HG02798 (cell line): Measurements from ENCODE around the gene SEMA5A.
"Not testable (repeated sequence)": the region's sequence is repeated elsewhere in the genome, so short reads cannot be mapped to it uniquely, and the experiment has no call there.

Experiments used
- ATAC-seq: cut with Tn5 transposase; IDR thresholded peaks from one replicate; pipeline ENCODE4 v1.9.1; 2021; ENCODE audit warnings: mild to moderate bottlenecking; ENCODE audit not compliant: unreplicated experiment, poor library complexity

Gene SEMA5A

GRCh38 chr5:9408964-9409363, 136.9 kb downstream of the SEMA5A start:
- no peak for ATAC-seq

DNA sequence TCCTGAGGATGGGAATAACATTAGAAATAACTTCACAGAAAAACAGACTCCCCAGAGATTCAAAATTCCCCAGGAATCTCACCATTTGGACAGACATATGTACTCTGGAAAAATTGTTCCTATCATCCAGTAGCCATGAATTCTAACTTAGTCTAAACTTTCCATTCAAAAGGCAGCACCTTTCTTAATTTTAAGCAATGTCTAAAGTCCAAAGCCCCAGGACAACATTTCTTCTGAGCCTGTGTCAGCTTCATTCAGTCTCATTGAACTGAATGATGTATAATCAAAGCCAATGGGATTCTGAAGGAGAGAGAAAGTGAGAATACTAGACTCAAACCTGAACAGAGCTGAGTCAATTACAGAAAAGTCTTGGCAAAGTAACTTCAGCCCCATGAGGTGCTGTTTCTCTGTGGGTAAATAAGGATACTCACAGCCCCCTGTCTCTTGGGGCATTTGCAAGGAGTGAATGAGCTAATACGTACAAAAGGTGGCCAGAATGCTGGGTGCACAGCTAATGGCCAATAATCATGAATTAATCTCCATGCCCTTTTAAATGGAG, 140.6 kb downstream of the SEMA5A start:
- peak; percentile 69 for ATAC-seq

DNA sequence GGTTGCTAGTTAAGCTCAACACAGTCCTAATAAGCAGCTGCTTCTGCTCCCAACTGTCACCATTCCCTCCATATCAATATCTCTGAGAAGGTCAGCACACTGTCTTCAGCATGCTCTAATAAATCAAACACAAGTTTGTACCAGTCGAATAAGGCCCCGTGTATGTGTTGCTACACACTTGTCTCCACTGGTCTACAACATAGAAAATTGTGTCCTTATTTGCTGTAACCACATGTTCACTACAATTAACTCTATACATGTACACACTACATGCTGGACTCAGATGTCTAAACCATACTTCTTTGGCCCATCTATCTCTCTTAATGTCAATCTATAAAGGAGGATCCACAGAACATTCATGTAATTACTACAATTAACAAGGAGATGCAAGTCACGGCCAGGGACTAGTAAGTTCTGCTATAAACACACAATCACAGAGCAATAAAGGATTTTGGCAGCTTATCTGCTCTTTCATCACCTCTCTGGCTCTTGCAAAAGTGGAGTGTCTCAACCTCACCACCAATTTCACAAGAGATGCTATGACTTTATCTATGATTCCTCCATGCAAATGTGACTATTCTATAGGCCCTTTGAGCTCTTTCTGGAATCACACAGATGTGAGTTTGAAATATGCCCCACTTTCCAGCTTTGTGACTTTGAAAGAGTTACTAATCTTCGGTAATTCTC, 143.9 kb downstream of the SEMA5A start:
- no peak for ATAC-seq

DNA sequence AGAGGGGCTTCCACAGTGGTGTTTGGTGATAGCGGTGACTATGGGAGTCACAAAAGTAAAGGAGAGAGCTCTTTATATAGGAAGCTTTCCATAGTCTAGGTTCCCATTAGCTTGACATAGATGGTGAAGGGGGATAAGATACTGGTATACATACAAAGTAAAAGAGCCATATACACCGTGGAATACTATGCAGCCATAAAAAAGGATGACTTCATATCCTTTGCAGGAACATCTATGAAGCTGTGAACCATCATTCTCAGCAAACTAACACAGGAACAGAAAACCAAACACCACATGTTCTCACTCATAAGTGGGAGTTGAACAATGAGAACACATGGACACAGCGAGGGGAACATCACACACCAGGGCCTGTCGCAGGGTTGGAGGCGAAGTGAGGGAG, 146.1 kb downstream of the SEMA5A start:
- not testable (repeated sequence) for ATAC-seq

- ATAC-seq, result no peak
Observed at GRCh38 chr5:9399094-9399493, 146.8 kb downstream of the SEMA5A start.

GRCh38 chr5:9398227-9398626, 147.6 kb downstream of the SEMA5A start:
- no peak for ATAC-seq

DNA sequence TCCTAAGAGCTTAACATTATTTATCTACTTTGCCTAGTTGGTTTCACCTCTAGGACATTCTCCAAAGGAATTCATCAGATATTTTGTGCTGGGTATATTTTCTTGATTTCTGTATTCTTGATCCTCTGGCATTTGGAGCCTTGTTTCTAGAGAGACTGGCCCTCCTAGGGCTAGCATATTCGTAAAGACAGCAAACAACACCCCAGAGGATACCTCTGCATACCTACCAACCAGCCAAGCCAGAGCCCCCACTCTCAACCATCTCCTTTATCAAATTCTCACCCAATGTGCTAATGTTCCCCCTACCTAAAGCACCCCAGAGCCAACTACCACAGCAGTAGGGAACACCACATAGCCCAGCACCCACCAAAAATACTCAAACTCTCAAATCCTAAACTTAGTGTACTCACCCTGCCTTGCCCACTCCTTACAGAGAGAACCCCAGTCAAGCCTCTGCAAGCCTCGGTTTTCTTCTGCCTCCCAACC, 149.5 kb downstream of the SEMA5A start:
- ATAC-seq, result no peak

DNA sequence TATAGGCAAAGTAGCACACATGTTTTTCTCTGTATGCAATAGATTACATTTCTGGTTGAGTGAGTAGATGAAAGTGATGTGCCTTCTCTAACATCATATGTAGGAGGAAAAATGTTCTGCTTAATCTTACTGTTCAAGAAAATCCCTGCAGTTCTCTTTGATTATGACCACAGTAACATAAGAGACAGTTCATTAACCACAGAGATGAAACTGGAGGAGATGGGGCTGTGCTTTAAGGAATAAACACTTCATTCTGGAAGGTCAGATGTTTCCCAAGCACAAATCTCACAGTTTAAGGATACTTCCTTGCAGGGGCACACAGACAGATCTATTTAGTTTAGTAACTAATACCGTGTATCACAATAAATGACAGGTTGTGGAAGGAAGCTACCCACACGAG, 150.2 kb downstream of the SEMA5A start:
- ATAC-seq, result no peak

GRCh38 chr5:9394221-9394620, 151.7 kb downstream of the SEMA5A start:
- ATAC-seq, result no peak

GRCh38 chr5:9392625-9393024, 153.2 kb downstream of the SEMA5A start:
- no peak for ATAC-seq

DNA sequence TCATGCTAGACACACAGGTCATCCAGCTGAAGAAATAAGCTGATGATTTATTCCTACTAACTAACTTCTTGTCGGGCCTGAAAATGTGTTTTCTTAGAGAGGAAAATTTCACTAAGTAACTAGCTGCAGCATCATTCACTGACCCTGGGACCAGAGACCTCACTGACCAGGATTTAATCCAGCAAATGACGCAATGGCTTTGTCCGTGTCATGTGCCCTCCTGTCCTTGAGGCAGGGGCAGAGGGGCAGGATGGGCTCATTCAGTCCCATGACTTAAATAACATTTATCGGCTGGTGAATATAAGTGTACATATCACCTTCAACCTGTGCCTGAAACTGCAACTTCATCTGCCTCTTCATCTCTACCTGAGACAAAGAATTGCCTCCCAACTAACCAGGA, 154.8 kb downstream of the SEMA5A start:
- ATAC-seq, result no peak

DNA sequence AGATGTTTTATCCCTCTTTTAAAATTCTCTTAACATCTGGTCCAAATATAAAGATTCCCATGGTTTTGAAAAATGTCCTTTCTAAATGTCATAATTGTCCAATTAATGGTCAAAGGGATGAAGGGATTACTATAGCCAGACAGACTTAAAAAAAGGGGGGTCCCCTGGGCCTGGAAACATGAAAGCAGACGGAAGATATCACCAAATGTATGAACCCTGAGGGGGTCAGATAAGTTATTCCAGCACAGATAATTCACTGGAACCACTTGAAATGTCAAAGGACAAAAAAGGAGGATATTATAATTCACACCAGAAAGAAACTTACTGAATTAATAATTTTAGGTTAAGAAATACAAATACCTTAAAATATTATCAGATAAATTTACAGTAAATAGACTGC, 155.8 kb downstream of the SEMA5A start:
- no peak for ATAC-seq

GRCh38 chr5:9388941-9389674, 156.8 kb downstream of the SEMA5A start:
- ATAC-seq, result no peak

- no peak for ATAC-seq
Observed at GRCh38 chr5:9387879-9388278, 158.0 kb downstream of the SEMA5A start.

DNA sequence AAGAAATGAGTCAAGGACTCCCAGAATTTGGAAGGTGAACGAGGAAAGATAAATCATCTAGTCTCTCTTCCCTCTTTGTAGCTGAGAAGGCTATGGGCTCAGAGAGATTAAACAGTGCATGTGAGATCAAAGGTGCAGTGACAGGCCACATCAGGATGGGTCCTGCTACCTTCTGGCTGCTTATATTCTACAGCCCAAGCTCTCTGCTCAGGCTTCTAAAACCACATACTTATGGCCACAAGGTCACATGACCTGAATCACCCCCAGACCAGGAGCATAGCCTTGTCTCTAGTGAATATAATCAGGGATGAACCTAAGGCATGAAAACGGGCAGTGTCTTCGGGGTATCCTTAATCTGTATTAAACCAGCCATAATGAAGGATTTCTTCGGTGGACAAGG, 158.9 kb downstream of the SEMA5A start:
- ATAC-seq, result no peak

DNA sequence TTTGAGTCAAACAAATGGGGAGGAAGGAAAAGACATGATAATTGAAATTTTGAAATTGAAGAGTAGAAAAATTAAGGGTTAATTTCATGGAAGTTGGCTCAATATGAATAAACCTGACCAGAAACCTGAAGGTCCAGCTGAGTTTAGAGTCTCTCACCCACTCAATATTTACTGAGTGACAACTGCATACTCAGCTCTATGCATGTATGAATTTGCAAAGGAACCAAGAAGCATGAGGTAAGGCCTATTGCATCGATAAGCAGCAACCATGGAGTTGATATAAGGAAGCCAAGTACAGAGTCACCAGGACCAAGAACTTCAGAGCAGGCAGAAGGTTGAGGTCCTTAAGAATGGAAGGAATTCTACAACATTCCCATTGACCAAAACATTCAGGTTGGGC, 163.4 kb downstream of the SEMA5A start:
- no peak for ATAC-seq

DNA sequence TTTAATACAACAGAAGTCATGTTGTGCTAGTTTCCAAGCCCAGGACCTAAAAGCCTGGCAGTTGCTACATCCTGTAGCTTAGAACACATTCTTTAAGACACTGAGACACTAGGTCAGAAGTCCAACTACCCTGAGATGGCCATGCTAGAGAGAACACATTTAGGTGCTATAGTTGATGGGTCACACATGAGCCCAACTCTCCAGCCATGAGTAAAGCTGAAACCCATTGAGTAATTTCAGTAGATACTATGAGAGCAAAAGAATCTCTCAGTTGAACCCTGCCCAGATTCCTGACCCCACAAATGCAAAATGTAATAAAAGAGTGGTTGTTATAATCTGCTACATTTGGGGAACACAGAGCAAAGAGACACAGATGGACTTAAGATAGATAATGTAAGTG, 164.4 kb downstream of the SEMA5A start:
- peak; percentile 80 for ATAC-seq

DNA sequence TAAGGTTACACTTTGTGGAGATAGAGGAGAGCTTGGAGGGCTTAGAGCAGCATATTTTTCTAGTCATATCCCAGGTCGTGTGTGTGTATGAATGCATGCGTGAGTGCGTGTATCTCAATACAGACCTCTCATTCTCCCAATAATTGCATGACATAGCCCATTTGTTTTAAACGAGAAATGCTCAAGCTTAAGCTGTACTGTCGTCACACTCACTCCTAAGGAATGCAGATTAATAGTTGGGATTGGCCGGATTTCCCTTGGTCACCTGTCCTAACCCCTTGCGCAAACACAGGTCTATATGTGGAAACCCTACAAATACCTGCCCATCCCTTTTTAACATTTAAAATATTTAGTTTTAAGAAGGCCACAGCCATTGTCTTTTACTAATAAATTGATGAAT, 165.8 kb downstream of the SEMA5A start:
- ATAC-seq, result no peak

DNA sequence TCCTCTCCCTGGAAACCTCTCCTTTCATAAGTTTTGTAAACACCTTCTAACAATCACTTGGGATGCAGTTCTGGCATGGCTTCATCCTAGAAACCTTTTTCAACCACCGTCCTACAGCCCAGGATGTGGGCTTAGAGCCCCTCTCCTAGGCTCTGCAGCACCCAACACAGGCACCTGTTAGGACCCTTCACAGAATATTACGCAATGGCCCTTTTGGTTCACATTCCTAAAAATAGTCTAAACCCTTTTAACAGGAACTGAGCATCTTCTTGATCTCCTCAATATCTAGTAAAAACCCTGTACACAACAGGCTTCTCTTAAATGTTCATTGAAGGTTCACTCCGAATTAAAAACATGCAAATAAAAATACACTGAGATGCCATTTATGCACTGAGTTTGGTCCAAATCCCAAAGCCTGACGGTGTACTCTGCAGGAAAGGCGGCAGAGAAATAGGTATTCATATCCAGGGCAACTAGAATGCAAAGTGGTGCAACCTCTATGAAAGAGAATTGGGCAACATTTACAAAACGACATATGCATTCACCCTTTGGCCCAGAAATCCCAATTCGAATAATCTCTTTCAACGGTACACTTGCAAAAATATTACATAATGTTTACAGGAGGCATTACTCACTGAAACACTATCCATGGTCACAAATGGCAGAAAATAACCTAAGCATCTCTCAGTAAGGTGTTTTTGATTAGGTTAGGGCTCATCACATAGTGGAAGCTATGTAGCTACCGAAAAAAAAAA, 169.3 kb downstream of the SEMA5A start:
- ATAC-seq, result no peak

GRCh38 chr5:9375756-9376155, 170.1 kb downstream of the SEMA5A start:
- no peak for ATAC-seq

DNA sequence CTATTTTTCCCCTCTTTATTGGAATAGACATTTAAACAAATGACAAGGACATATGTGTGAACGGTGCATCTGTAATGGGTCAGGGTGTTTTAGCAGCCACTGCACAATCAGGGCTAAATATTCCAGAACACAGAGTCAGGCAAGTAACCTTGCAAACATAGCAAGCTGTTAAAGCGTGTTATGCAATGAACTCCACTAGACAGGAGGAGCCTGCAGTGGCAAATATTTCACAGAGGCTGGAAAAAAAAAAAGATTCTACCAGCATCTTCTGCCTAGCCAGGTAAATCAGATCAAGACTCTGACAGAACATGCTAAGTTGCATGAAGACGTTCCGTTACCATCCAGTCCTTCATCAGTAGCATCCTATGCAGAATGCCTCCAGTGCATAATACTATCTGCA, 171.8 kb downstream of the SEMA5A start:
- no peak for ATAC-seq
